Measurements from ENCODE around the gene CDH1.
"Not testable (repeated sequence)": the region's sequence is repeated elsewhere in the genome, so short reads cannot be mapped to it uniquely, and the experiment has no call there.

CDH1 gene

DNA sequence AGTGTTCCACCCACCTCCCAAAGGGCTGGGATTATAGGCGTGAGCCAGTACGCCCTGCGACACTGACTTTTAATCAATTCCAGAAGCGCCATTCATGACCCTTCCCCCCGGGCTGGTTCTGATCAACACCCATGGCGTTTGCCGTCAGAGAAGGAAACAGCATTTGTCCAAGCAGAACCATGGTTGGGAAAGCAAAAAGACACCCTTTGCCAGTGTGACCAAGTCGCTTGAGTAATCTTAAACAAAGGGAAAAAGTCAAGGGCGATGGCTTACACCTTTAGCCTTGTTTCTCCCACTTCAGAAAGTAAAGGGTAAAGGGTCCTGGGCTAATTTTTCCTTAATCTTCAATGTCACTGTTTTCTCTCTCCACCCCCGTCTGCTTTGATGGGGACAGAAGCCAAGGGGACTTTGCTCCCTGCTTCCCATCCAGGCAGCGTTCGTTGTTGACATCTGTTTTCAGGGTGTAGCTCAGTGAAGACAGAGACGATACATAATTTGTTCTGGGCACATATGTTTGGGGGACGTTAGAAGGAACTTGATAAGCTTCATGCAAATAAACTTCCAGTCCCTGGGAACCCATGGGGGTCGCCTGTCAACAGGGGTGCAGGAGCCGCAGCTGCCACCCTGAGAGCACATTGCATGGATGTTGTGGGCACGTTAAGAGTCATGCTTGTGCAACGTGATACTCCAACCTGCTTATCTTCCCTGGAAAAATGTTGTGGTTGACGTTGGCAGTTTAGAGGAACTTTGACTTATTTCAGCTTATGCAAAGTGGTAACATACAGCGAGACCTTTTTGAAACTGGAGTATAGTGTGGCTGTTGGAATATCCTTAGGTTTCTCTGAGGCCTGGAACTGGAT lies 55.6 kb downstream of the CDH1 start:
- no peak for DNase-seq

DNA sequence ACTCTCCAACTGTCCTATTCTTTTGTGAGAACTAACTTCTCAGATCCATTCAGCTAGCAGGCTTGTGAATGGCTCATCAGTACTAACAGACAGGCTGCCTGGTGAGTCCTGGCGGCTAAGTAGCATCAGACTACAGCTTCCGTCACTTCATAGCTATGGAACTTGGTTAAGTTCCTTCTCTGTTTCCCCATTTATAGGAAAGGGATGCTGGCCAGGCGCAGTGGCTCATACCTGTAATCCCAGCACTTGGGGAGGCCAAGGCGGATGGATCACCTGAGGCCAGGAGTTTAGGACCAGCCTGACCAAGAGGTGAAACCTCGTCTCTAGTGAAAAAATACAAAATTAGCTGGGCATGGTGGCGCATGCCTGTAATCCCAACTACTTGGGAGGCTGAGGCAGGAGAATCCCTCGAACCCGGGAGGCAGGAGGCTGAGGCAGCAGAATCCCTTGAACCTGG lies 56.3 kb downstream of the CDH1 start:
- no peak for DNase-seq

DNA sequence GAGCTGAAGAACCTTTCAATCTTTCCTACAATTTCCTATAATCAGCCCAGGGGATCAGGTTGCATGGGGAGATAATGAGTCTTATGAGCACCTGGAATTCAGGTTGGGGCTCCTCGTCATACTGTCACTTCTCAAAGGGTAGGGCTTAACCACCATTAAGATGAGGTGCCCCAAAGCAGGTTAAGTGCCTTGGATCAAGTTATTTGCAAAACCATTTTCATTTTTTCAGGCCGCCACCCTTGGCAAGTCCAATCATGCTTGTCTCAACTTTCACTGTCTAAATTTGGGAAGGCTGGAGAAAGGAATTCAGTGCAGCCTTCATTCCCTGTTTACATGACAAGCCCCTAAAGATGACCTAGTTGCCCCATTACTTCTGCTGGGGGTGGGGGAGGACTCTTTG lies 61.3 kb downstream of the CDH1 start:
- DNase-seq: no peak

DNA sequence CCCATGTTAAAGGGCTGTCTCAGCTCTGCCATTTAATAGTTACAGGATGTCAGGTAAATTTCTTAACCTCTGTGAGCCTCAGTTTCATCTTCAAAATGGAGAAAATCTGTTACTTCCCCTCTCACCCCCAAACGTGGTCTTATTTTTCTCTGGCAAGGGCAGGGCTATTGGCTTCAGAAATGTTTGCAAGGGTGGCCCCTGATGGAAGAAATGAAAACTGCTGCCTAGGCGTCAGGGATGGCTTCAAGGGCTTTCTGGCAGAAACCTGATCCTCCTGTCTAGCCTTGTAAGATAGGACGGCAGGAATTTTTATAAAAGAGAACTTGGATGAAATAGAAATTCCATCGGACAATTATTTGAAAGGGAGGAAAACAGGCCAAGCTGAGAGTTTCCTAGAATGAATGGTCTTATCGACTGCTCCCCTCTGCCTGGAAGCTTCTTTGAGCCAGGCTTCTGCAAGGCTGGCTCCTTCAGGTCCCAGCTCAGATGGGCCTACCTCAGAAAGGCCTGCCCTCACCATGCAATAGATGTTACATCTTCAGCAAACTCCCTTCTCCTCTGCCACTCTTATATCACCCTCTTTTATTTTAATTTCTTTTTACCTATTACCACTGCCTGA lies 63.3 kb downstream of the CDH1 start:
- DNase-seq: no peak

DNA sequence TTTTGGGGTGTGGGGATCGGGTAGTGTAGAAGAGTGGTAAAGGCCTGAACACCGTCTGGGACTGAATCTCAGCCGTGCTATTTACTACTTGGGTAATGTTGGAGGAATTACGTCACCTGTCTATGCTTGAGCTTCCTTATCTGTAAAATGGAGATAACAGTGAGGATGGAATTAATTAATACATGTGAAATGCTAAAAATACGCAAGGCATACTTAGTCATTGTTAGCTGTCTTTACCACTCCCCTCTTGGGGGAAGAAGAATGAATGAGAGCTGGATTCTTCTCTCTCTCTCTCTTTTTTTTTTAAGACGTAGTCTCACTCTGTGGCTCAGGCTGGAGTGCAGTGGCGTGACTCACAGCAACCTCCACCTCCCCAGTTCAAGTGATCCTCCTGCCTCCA lies 65.1 kb downstream of the CDH1 start:
- no peak for DNase-seq

DNA sequence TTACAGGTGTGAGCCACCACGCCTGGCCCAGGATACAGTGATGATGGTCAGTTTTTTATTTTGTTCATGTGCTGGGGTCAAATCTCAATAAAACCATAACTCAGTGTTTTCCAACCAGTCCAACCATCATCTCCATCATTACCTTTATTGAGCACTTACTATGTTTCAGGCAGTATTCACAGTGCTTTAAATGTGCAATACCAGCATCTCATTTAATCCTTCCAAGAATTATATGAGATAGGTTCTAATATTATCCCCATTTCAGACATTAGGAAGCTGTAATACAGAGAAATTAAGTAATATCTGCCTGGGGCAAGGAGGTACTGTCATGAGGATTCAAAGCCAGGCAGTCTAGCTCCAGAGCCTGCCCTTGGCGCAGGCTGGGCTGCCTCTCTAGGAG lies 69.3 kb downstream of the CDH1 start:
- DNase-seq: no peak

DNA sequence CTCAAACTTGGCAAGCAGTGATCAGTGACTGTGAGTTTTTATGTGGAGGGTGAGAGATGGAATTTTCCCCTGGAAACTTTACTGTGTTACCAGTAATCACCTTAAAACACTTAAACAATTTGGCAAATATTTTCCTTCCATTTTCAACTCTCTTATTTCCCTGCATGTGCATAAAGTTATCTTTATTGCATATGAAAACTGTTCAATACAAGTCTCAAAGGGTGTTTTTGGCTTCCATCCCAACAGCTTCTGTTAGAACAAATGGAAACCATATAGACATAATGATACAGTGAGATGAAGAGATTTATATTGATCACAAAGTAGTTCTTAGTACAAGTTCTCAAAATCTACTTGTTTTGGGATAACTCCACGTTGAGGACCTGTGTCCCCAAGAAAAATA lies 69.9 kb downstream of the CDH1 start:
- no peak for DNase-seq

DNA sequence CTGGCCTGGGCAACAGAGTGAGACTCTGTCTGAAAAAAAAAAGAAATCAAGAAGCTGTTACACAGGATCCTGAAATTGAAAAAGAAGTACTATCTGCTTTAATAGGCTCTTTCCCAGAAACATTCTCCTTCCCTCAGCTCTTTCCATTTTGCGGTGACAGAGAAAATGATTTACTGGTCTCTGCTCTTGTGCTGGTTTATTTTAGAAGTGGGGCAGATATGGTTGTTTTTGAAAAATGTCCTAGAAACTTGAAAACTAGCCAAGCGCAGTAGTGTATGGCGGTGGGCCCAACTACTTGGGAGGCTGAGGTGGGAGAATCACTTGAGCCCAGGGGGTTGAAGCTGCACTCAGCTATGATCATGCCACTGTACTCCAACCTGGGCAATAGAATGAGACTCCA lies 77.4 kb downstream of the CDH1 start:
- no peak for DNase-seq

DNA sequence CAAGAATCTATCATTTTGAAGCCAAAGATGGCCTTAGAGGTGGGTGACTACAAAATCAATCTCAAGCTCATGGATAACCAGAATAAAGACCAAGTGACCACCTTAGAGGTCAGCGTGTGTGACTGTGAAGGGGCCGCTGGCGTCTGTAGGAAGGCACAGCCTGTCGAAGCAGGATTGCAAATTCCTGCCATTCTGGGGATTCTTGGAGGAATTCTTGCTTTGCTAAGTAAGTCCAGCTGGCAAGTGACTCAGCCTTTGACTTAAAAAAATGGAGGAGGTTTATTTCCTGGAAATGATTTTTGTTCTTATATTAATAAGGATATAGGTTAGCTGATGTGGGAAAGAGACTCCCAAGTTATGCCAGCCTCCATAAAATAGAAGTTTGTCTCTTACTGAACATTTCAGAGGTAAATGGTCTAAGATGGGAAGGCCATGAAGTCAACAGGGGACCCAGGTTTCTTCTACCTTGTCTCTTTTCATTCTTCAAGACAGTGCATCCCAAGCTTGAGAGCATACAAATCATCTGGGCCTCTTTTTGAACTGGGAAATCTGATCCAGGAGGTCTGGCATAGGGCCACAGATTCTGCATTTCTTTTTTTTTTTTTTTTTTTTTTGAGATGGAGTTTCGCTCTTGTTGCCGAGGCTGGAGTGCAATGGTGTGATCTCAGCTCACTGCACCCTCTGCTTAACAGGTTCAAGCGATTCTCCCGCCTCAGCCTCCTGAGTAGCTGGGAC lies 86.5 kb downstream of the CDH1 start:
- no peak for DNase-seq

DNA sequence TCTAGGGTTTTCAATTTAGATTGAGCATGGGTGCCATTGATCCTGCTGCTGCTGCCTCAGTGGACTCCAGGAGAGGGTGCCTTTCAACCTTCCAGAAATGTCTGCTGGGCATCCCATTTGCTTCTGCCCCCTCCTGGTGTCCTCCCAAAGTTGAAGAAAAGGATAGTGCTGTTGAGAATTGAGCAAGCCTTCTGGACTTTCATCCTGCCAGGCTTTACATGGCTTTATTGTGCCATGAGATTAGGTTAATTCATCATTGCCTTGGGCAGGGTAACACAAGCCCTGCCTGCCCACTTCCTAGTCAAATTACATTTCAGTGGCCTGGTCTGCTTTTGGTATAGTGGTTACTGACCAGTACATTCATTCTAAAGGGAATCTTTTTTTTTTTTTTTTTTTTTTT lies 88.3 kb downstream of the CDH1 start:
- DNase-seq: no peak

DNA sequence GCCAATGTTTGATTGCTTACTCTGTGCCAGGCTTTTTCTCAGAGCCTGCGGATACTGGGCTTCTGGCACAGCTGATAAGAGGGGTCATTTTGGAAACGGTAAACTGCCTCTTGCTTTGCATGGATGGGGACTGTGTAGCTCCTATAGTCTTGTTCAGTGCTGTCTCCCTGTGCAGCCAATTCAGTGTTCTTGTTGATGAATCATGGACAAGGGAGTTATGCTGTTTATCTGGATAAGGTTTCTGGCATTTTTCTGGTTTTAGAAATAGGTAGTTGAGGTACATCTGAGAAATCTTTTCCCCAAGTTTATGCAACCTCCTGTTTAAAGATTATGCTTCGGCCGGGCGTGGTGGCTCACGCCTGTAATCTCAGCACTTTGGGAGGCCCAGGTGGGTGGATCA lies 89.6 kb downstream of the CDH1 start:
- DNase-seq: no peak

DNA sequence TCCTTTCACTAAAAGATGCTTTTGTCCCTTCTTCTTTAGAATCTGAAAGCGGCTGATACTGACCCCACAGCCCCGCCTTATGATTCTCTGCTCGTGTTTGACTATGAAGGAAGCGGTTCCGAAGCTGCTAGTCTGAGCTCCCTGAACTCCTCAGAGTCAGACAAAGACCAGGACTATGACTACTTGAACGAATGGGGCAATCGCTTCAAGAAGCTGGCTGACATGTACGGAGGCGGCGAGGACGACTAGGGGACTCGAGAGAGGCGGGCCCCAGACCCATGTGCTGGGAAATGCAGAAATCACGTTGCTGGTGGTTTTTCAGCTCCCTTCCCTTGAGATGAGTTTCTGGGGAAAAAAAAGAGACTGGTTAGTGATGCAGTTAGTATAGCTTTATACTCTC lies 96.2 kb downstream of the CDH1 start:
- no peak for DNase-seq

DNA sequence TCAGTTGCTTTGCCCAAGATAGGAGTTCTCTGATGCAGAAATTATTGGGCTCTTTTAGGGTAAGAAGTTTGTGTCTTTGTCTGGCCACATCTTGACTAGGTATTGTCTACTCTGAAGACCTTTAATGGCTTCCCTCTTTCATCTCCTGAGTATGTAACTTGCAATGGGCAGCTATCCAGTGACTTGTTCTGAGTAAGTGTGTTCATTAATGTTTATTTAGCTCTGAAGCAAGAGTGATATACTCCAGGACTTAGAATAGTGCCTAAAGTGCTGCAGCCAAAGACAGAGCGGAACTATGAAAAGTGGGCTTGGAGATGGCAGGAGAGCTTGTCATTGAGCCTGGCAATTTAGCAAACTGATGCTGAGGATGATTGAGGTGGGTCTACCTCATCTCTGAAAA lies 97.5 kb downstream of the CDH1 start:
- DNase-seq: no peak

DNA sequence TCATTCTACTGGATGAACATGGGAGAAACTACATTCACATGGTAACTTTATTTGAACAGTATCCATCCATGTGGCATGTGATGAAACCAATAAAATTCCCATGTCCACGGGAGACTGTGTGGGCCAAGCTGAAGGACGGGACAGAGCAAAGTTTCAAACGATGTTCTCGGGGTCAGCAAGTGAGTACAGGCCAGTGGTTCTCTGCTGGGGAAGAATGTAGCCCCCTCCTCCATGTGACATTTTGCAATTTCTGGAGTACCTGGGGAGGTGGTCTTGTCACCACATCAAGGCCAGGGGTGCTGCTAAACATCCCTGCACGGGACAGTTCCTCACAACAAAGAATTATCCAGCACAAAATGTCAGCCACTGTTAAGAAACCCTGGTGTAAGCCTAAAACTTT lies 98.9 kb downstream of the CDH1 start:
- no peak for DNase-seq

DNA sequence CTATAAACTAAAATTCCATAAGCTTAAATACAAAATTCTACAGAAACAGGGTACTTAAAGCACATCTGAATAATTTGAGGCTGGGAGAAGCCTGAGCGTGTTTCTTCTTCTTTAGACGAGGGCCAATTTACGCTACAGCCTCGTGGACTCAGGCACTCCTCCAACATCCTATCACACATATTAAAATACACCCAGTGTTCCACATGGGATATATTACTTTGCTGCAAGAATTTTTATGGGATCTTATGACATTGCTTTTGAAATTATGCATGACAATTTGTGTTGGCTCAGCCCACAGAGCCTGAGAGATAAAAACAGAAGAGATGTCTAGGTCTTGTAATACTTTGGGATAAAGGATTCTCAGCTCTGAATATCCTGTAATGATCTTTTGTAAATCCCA lies 102.7 kb downstream of the CDH1 start:
- peak; percentile 8 for DNase-seq

DNA sequence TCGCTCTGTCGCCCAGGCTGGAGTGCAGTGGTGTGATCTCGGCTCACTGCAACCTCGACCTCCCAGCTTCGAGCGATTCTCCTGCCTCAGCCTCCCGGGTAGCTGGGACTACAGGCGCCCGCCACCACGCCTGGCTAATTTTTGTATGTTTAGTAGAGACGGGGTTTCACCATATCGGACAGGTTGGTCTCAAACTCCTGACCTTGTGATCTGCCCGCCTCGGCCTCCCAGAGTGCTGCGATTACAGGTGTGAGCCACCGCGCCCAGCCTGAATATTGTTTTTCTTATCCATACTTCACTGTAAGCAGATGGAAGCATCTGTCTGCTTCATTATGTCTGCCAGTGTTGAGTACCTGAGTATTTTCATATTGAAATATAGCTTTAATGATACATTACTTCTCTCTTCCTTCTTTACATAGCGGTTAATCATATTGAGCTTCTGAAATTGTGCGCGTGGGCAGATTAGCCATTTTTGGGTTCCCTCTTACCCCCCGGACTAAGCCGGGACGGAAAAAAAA lies 105.9 kb downstream of the CDH1 start:
- not testable (repeated sequence) for DNase-seq

DNA sequence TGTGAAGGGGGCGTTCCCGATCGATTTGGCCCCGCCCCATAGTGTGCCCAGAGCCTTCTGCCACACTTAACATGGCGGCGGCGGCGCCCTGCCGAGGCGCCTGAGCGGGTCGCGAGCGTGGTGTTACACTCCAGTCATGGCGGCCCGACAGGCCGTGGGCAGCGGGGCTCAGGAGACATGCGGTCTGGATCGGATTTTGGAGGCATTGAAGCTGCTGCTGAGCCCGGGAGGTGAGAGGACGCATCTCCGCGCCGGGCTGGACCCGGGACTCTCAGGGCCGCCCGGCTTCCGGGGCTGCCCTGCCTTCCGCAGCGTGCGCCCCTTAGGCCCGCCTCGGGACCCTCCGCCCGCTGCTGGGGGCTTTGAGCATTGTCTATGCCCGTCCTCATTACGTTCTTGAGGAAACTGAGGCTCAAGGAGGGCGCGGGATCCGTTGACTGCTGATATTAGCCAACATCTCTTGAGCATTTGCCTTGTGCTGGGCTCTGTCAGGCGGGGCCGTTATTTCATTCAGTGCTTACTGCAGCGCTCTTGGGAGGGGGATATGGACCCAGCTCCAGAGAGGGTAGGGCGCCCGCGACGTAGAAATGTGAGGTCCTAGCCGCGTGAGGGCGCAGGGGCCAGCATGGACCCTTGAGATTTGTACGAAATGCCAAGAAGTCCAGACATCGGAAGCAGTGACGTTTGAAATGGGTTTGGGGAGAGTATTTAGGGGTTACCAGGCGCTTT lies 106.6 kb downstream of the CDH1 start, which contains the start of gene TANGO6:
TANGO6 (plus strand) TSS at position 50 of the 729 bp plus-strand sequence; CDS start at position 137, 87 bp downstream.
- peak; percentile 91 for DNase-seq

DNA sequence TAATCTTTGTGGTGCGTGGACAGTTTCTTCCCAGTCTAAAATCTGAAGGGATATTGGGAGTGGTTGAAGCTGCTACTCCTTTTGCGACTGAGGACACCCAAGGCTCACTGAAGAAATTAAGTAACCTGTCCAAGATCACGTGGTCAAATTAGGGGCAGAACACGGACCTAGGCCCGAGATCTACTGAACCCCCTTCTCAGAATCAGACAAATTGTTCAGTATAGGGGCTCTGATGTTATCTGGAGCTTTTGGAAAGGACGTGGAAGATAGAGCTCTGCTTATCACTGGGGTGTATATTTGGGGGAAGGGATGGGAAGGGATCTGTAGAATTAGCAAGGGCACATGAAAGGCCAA lies 107.1 kb downstream of the CDH1 start:
- no peak for DNase-seq

DNA sequence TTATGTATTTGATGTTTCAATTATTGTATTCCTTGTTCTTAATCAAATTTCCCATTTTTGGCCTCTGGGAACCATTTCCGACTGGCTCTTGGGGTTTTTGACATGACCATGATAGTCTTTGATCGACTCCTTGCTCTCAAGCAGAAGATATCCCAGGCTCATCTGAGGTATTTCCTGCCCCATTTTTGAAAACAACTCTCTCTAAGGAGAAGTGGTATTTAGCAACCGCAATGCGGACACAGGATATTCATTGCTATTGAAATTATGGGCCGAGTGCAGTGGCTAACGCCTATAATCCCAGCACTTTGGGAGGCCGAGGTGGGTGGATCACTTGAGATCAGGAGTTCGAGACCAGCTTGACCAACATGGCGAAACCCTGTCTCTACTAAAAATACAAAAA lies 111.7 kb downstream of the CDH1 start:
- DNase-seq: no peak

DNA sequence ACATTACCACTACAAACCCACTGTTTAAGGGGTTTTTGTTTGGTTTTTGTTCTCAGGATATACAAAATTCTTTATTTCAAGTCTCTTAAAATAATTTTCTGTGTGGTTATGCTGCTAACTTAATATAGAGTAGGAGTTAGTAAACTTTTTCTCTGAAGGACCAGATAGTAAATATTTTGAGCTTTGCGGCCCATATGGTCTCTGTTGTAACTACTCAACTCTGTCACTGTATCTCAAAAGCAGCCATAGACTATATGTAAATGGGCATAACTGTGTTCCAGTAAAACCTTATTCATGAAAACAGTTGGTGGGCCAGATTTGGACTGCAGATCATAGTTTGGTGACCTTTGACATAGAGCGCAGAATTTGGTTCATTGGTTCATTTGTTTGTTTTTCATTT lies 113.4 kb downstream of the CDH1 start:
- no peak for DNase-seq

DNA sequence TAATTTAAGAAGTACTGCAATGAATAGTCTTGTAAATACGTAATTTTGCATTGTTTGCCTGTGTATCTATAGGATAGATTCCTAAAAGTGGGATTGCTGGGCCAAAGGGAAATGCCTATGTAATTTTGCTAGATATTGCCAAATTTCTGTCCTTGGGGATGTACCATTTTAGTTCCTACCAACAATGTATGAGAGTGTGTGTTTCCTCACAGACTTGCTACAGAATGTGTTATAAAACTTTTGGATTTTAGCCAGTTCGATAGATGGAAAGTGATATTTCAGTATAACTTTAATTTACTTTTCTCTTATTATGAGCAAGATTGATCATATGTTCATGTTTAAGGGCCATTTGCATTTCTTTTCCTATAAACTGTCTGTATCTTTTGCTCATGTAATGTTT lies 114.5 kb downstream of the CDH1 start:
- DNase-seq: no peak

DNA sequence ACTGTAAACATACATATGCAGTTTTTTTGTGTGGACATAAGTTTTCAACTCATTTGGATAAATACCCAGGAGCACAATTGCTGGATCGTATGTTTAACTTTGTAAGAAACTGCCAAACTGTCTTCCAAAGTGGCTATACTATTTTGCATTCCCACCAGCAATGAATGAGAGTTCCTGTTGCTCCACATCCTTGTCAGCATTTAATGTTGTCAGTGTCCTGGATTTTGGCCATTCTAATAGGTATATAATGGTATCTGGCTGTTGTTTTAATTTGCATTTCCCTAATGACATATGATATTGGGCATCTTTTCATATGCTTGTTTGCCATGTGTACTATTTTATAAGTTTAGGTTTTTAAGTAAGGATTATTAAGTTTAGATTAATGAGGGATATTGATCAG lies 120.4 kb downstream of the CDH1 start:
- DNase-seq: no peak

DNA sequence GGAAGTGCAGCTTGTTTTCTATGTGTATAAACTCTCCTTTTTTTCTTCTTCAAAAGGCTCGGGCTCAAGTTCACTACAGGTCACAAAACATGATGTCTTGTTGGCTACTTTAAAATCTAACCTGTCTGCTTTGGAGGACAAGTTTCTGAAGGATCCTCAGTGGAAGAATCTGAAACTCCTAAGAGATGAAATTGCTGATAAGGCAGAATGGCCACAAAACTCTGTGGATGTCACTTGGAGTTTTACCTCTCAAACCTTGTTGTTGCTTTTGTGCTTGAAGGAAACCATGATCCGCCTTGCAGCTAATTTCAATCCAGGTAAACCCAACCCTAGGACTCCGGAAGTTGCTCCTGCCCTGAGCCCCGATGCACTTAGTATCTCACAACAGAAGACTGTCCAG lies 122.7 kb downstream of the CDH1 start:
- DNase-seq: no peak

Measured in NCI-H82 (cell line).